B cell (primary cell): ENCODE results near the gene RARB. TPM values are rescaled to one million over a fixed set of nuclear protein-coding genes. Genes with fewer than 3 reads are reported as not detected.

Experiments used
- ATAC-seq: fragments of 200-7000 bp; cut with Tn5 transposase; one replicate; pipeline ENCODE4 v1.10.0; 2021; ENCODE audit warnings: low read depth, mild to moderate bottlenecking, moderate number of reproducible peaks, moderate library complexity
- CTCF ChIA-PET: fragments of 350-600 bp; sonication (Branson Sonifier 250); formaldehyde crosslinking; loops from one replicate; lab custom pipeline; 2021; ENCODE audit warnings: antibody characterized with exemption, inconsistent platforms; lab: Charles Lee
- POLR2A ChIA-PET: fragments of 350-600 bp; sonication (Branson Sonifier 250); formaldehyde crosslinking; loops from one replicate; lab custom pipeline; 2021; ENCODE audit warnings: antibody characterized with exemption; lab: Charles Lee
- DNase-seq: peaks from one replicate; pipeline ENCODE4 v3.0.0; 2013
- H2AFZ ChIP-seq: 2 replicates; pipeline ENCODE4 v1.6.1; 2012; ENCODE audit warnings: mild to moderate bottlenecking, low read depth, low read length; ENCODE audit not compliant: insufficient read depth, poor library complexity, severe bottlenecking
- H3K27ac ChIP-seq, 2 donors: 1 replicate in 1 of 2; 2 replicates in 1 of 2; pipeline ENCODE4 v1.5.1; 2012 to 2013; ENCODE audit warnings: low read length in 2 of 2, mild to moderate bottlenecking in 2 of 2, moderate library complexity in 1 of 2
- H3K27me3 ChIP-seq, 4 experiments: fragments of 200-600 bp in 1 of 4; sonication (generic) in 1 of 4; replicated peaks in 1 of 4; 1 replicate in 2 of 4; 2 replicates in 2 of 4; pipeline versions ENCODE4 v1.6.1 to v1.7.0; 2013 to 2016; ENCODE audit warnings: low read length in 3 of 4, mild to moderate bottlenecking in 2 of 4, mixed read lengths in 1 of 4, moderate library complexity in 1 of 4; ENCODE audit not compliant: insufficient read depth in 4 of 4, control insufficient read depth in 3 of 4; ENCODE audit errors: control extremely low read depth in 1 of 4
- H3K36me3 ChIP-seq, 2 experiments: replicated peaks in 1 of 2; 1 replicate in 1 of 2; 2 replicates in 1 of 2; pipeline versions ENCODE4 v1.6.1 to v1.7.1; 2013; ENCODE audit warnings: low read length in 1 of 2; ENCODE audit not compliant: insufficient read depth in 2 of 2, control insufficient read depth in 1 of 2; ENCODE audit errors: control extremely low read depth in 1 of 2, extremely low read depth in 1 of 2
- H3K4me1 ChIP-seq, 2 donors: fragments of 200-600 bp in 1 of 2; sonication (generic) in 1 of 2; 1 replicate in 1 of 2; 2 replicates in 1 of 2; pipeline versions ENCODE4 v1.5.1 to v1.6.1; 2013 to 2017; ENCODE audit warnings: low read length in 2 of 2; ENCODE audit not compliant: control insufficient read depth in 2 of 2, insufficient read depth in 2 of 2
- H3K4me2 ChIP-seq: replicated peaks from 2 replicates; pipeline ENCODE3; 2012; ENCODE audit warnings: mild to moderate bottlenecking, low read depth, low read length; ENCODE audit not compliant: poor library complexity, severe bottlenecking
- H3K4me3 ChIP-seq, 5 experiments: fragments of 200-600 bp in 1 of 5; sonication (generic) in 1 of 5; 1 replicate in 3 of 5; 2 replicates in 2 of 5; pipeline versions ENCODE4 v1.5.1 to v1.7.0; 2011 to 2016; ENCODE audit warnings: low read length in 4 of 5, mild to moderate bottlenecking in 4 of 5, low read depth in 2 of 5, control low read depth in 1 of 5, moderate library complexity in 1 of 5; ENCODE audit not compliant: insufficient read depth in 1 of 5; ENCODE audit errors: control extremely low read depth in 1 of 5, extremely low read depth in 1 of 5
- H3K79me2 ChIP-seq: fragments of 200-600 bp; sonication (generic); one replicate; pipeline ENCODE4 v1.6.0; 2016; ENCODE audit warnings: low read length; ENCODE audit not compliant: control insufficient read depth, insufficient read depth
- H3K9ac ChIP-seq: fragments of 200-600 bp; sonication (generic); 2 replicates; pipeline ENCODE4 v1.6.1; 2017; ENCODE audit warnings: mild to moderate bottlenecking, low read length, moderate library complexity
- H3K9me3 ChIP-seq, 3 donors: one replicate each; pipeline versions ENCODE4 v1.6.1 to v1.7.1; 2013; ENCODE audit warnings: low read length in 2 of 3; ENCODE audit not compliant: control insufficient read depth in 2 of 3, insufficient read depth in 1 of 3; ENCODE audit errors: control extremely low read depth in 1 of 3
- H4K20me1 ChIP-seq: 2 replicates; pipeline ENCODE4 v1.6.0; 2012; ENCODE audit warnings: mild to moderate bottlenecking, low read length; ENCODE audit not compliant: insufficient read depth, control insufficient read depth, poor library complexity, severe bottlenecking
- H3K27ac Mint-ChIP-seq: one replicate; pipeline ENCODE4 v1.8.0; 2021; ENCODE audit warnings: mixed read lengths
- H3K27me3 Mint-ChIP-seq: one replicate; pipeline ENCODE4 v1.8.0; 2021; ENCODE audit warnings: mixed read lengths
- H3K4me1 Mint-ChIP-seq: one replicate; pipeline ENCODE4 v1.8.0; 2021; ENCODE audit warnings: mixed read lengths
- H3K4me3 Mint-ChIP-seq: one replicate; pipeline ENCODE4 v1.8.0; 2021; ENCODE audit warnings: mixed read lengths
- H3K9me3 Mint-ChIP-seq: one replicate; pipeline ENCODE4 v1.8.0; 2022; ENCODE audit warnings: mixed read lengths; ENCODE audit not compliant: insufficient read depth
- CTCF ChIP-seq: fragments of 200-600 bp; IDR thresholded peaks from one replicate; pipeline ENCODE4 v1.8.0; 2022; ENCODE audit warnings: antibody characterized with exemption, mild to moderate bottlenecking
- EZH2 ChIP-seq: IDR thresholded peaks from 2 replicates; pipeline ENCODE4 v1.6.1; 2012; ENCODE audit warnings: borderline replicate concordance, low read depth, mild to moderate bottlenecking, moderate library complexity, low read length; ENCODE audit not compliant: insufficient read depth, poor library complexity, severe bottlenecking
- WGBS: methylation state at CpG from one replicate; pipeline ENCODE4 v1.1.5; 2013; ENCODE audit warnings: missing lambda C conversion rate; ENCODE audit not compliant: insufficient coverage; 5-methylcytosine and 5-hydroxymethylcytosine counted together
- intact Hi-C: fragments of 100-400 bp; cut with micrococcal nuclease; formaldehyde crosslinking; loops from one replicate; pipeline ENCODE4 v1.10.0; 2022
- polyA plus RNA-seq: library from polyadenylated mRNA; depleted of rRNA; stranded (reverse); fragments of >200 nt; gene quantifications from 2 replicates; pipeline ENCODE4 v1.2.3, GENCODE V29; 2012
- total RNA-seq, 2 donors: library from RNA; stranded (reverse); fragments of 120-200 nt in 1 of 2; gene quantifications; 1 replicate in 1 of 2; 2 replicates in 1 of 2; pipeline versions ENCODE4 v1.2.3 to v1.2.4, GENCODE V29; 2013 to 2022

Gene RARB
- total and polyA plus RNA-seq, 2 donors (not counting 1 experiment from before 2014, with no cell fraction given), result not detected

- Histone ChIP-seq H3K27me3 (no peaks in the 10 kb centered on the region), H3K4me1 (no peaks in the 10 kb centered on the region), H3K79me2 (no peaks in the 10 kb centered on the region), H4K20me1 (no peaks in the 10 kb centered on the region), H2AFZ (no peak overlapping the region), H3K36me3 (no peaks in the 10 kb centered on the region), H3K4me2 (no peak overlapping the region), H3K9ac (no peak overlapping the region), H3K27ac (no peak overlapping the region), H3K4me3 (no peak overlapping the region), H3K9me3 (peaks cover 0 to 1% (median 0%) of the 10 kb centered on the region in 3 donors)
- WGBS, result 94% methylated on average over 2 of the region's 2 CpGs
- ChIA-PET POLR2A (no interaction called here), CTCF (no interaction called here)
- Mint-ChIP-seq H3K27ac (no peak overlapping the region), H3K4me1 (no peaks in the 10 kb centered on the region), H3K27me3 (no peaks in the 10 kb centered on the region), H3K9me3 (peaks cover under 1% of the 10 kb centered on the region), H3K4me3 (no peak overlapping the region)
- ATAC-seq (no peak), DNase-seq (no peak)
- no peak for TF ChIP-seq CTCF
- TF ChIP-seq EZH2, result no peak
- intact Hi-C loops, result no loop called here
Observed at GRCh38 chr3:25396251-25396650, 31.8 kb upstream of the RARB start.

- ATAC-seq, result no peak
- CTCF ChIA-PET, result no interaction called here
- intact Hi-C loops, result no loop called here
Observed at GRCh38 chr3:25396686-25397085, 31.4 kb upstream of the RARB start.

More at GRCh38 chr3:25396686-25397085, 31.4 kb upstream of the RARB start:
- H3K27me3 Mint-ChIP-seq, result no peaks in the 10 kb centered on the region
- Histone ChIP-seq H3K4me1 (no peaks in the 10 kb centered on the region), H3K27me3 (no peaks in the 10 kb centered on the region), H4K20me1 (no peaks in the 10 kb centered on the region), H3K9ac (no peak overlapping the region), H2AFZ (no peak overlapping the region), H3K9me3 (peaks cover 0 to 1% (median 0%) of the 10 kb centered on the region in 3 donors), H3K36me3 (no peaks in the 10 kb centered on the region), H3K4me3 (no peak overlapping the region), H3K4me2 (no peak overlapping the region), H3K79me2 (no peaks in the 10 kb centered on the region), H3K27ac (no peak overlapping the region)
- H3K4me1 Mint-ChIP-seq, result no peaks in the 10 kb centered on the region
- no peak for DNase-seq
- no peaks in the 10 kb centered on the region for H3K9me3 Mint-ChIP-seq
- no peak overlapping the region for H3K4me3 Mint-ChIP-seq
- TF ChIP-seq EZH2 (no peak), CTCF (no peak)
- POLR2A ChIA-PET, result no interaction called here
- no peak overlapping the region for H3K27ac Mint-ChIP-seq
- WGBS, result 33% methylated on average over 4 of the region's 4 CpGs
